ENCODE measurements around the gene CWF19L1.
"Not testable (repeated sequence)": the region's sequence is repeated elsewhere in the genome, so short reads cannot be mapped to it uniquely, and the experiment has no call there.

DNA sequence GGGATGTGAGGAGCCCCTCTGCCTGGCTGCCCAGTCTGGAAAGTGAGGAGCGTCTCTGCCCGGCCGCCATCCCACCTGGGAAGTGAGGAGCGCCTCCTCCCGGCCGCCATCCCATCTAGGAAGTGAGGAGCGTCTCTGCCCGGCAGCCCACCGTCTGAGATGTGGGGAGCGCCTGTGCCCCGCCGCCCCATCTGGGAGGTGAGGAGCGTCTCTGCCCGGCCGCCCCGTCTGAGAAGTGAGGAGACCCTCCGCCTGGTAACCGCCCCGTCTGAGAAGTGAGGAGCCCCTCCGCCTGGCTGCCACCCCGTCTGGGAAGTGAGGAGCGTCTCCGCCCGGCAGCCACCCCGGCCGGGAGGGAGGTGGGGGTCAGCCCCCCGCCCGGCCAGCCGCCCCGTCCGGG, 9.5 kb upstream of the CWF19L1 start:
- not testable (repeated sequence) for TF ChIP-seq CTCF, POLR2AphosphoS5, EP300 (IDR thresholded peaks at IDR 0.05)

Data from sigmoid colon (tissue), 4 donors.